Astrocyte (in vitro differentiated cells and primary cell): Measurements from ENCODE around the gene COPZ2.

Source experiments
- CTCF ChIP-seq: IDR thresholded peaks from 2 replicates; pipeline ENCODE4 v1.5.1; 2011; ENCODE audit warnings: low read depth, mild to moderate bottlenecking, inconsistent platforms, low read length, moderate library complexity; ENCODE audit not compliant: insufficient read depth
- EZH2 ChIP-seq: IDR thresholded peaks from 2 replicates; pipeline ENCODE4 v1.6.1; 2012; ENCODE audit warnings: mild to moderate bottlenecking, low read length, inconsistent platforms; ENCODE audit not compliant: insufficient read depth

GRCh38 chr17:48056246-48056745 lies 18.7 kb upstream of the COPZ2 start:
- no peak for TF ChIP-seq CTCF
- no peak for TF ChIP-seq EZH2
